ENCODE data around the gene ST6GAL2.

- TF ChIP-seq POLR2AphosphoS5 (IDR thresholded peaks at IDR 0.05; ENCODE audit: low read depth, low read length): no peak
- no peak for TF ChIP-seq TAF1 (IDR thresholded peaks at IDR 0.05; ENCODE audit: borderline replicate concordance, low read depth, low read length)
These were observed 34.7 kb downstream of the ST6GAL2 start for GRCh38 chr2:106851087-106851874.
